Spleen (tissue), 11 donors: Measurements from ENCODE around the gene MAB21L3. TPM values are rescaled to one million over a fixed set of nuclear protein-coding genes. Genes with fewer than 3 reads are reported as not detected.

ENCODE experiments used
- DNase-seq: peaks from one replicate; pipeline ENCODE4 v3.0.0-alpha.2; 2020
- H3K27ac ChIP-seq, 8 donors: fragments of 200-600 bp; sonication (generic) in 7 of 8; 1 replicate in 4 of 8; 2 replicates in 4 of 8; pipeline versions ENCODE4 v1.5.0 to v1.8.0; 2016 to 2021; ENCODE audit warnings: inconsistent platforms in 4 of 8, mild to moderate bottlenecking in 4 of 8, moderate library complexity in 1 of 8
- H3K27me3 ChIP-seq, 7 donors: fragments of 200-600 bp; sonication (generic) in 6 of 7; replicated peaks in 1 of 7; 1 replicate in 4 of 7; 2 replicates in 3 of 7; pipeline versions ENCODE4 v1.5.0 to v1.8.0; 2016 to 2021; ENCODE audit warnings: inconsistent platforms in 3 of 7, mild to moderate bottlenecking in 1 of 7
- H3K36me3 ChIP-seq, 6 donors: fragments of 200-600 bp; sonication (generic) in 5 of 6; 1 replicate in 4 of 6; 2 replicates in 2 of 6; pipeline versions ENCODE4 v1.5.0 to v1.8.0; 2016 to 2021; ENCODE audit warnings: inconsistent platforms in 2 of 6
- H3K4me1 ChIP-seq, 6 donors: fragments of 200-600 bp; sonication (generic) in 5 of 6; 1 replicate in 3 of 6; 2 replicates in 3 of 6; pipeline versions ENCODE4 v1.5.0 to v1.8.0; 2016 to 2021; ENCODE audit warnings: inconsistent platforms in 3 of 6
- H3K4me3 ChIP-seq, 8 donors: fragments of 200-600 bp; sonication (generic) in 7 of 8; 1 replicate in 4 of 8; 2 replicates in 4 of 8; pipeline versions ENCODE4 v1.5.0 to v1.8.0; 2016 to 2021; ENCODE audit warnings: inconsistent platforms in 4 of 8, mild to moderate bottlenecking in 4 of 8, moderate library complexity in 2 of 8
- H3K9me3 ChIP-seq, 8 donors: fragments of 200-600 bp; sonication (generic) in 7 of 8; 1 replicate in 4 of 8; 2 replicates in 4 of 8; pipeline versions ENCODE4 v1.5.0 to v1.8.0; 2016 to 2021; ENCODE audit warnings: inconsistent platforms in 4 of 8
- CTCF ChIP-seq, 11 experiments: fragments of 200-600 bp in 7 of 11; fragments of 450-650 bp in 4 of 11; sonication (generic) in 4 of 11; IDR thresholded peaks in 8 of 11; conservative IDR thresholded peaks in 3 of 11; 1 replicate in 7 of 11; 2 replicates in 4 of 11; pipeline versions ENCODE4 v1.4.0 to v1.8.0; 2016 to 2021; ENCODE audit warnings: antibody characterized with exemption in 11 of 11, inconsistent platforms in 4 of 11, mild to moderate bottlenecking in 1 of 11
- POLR2A ChIP-seq, 3 donors: fragments of 450-650 bp; IDR thresholded peaks; one replicate each; pipeline ENCODE4 v1.5.1; 2017; ENCODE audit warnings: antibody characterized with exemption in 3 of 3, mild to moderate bottlenecking in 1 of 3
- POLR2AphosphoS5 ChIP-seq, 3 donors: sonication (generic); formaldehyde crosslinking; IDR thresholded peaks; one replicate each; pipeline ENCODE4 v1.5.1; 2017; ENCODE audit warnings: antibody characterized with exemption in 3 of 3
- WGBS, 5 donors: extraction: QIAGEN DNeasy Blood & Tissue Kit in 3 of 5; methylation state at CpG; one replicate each; pipeline versions ENCODE4 v1.1.5 to v1.1.7; 2013 to 2018; 5-methylcytosine and 5-hydroxymethylcytosine counted together
- intact Hi-C: fragments of 100-400 bp; cut with DNase I; formaldehyde crosslinking; loops from one replicate; pipeline ENCODE4 v1.15.0; 2023; ENCODE audit warnings: low total_unique reads
- polyA plus RNA-seq, 3 donors: library from polyadenylated mRNA; stranded (reverse); fragments of 200-250 nt; gene quantifications; one replicate each; pipeline ENCODE4 v1.2.1, GENCODE V29; 2013
- total RNA-seq, 7 donors: library from RNA; depleted of rRNA in 3 of 7; stranded (reverse); fragments of >200 nt in 3 of 7; fragmentation: NEBNext Ultra II Directional in 4 of 7; extraction: Animal tissue kit (Norgen Biotek cat#: 25700) in 4 of 7; gene quantifications; one replicate each; pipeline versions ENCODE4 v1.1.0 to v1.2.1, GENCODE V29; 2016 to 2021
- donor health status: healthy with polysubstance abuse.
- donor health status: DM: no; HTN: no; CAD: no; lungs with moderate emphysema.
- donor health status: DM: no; HTN: no; CAD: no.
- donor health status: Bipolar disorder and iron deficiency.
- donor health status: healthy.
- donor health status: DM: no; HTN: no; CAD: no.
- donor health status: DM: yes; HTN: yes; CAD: no.

MAB21L3 gene
- total and polyA plus RNA-seq, 10 donors: 0.07 to 2.0 (median 0.89) TPM; not detected in 2

- TF ChIP-seq POLR2A (IDR thresholded peaks at IDR 0.05): no peak
- TF ChIP-seq POLR2AphosphoS5 (IDR thresholded peaks at IDR 0.05): no peak
- no peak for TF ChIP-seq CTCF (IDR thresholded peaks at IDR 0.05 in 8 of 11, conservative IDR thresholded peaks at IDR 0.05 in 3 of 11)
- Histone ChIP-seq H3K36me3 (no peaks in the 10 kb centered on the region), H3K27me3 (peaks cover 0 to 6% (median 0%) of the 10 kb centered on the region in 7 donors), H3K4me1 (no peaks in the 10 kb centered on the region), H3K27ac (no peak overlapping the region), H3K4me3 (no peak overlapping the region), H3K9me3 (no peaks in the 10 kb centered on the region)
- no peak for DNase-seq
- intact Hi-C loops: no loop called here
- WGBS, 5 donors: 61 to 75% (median 70%) methylated on average over 3 of the region's 3 CpGs
These were observed 17.5 kb downstream of the MAB21L3 start for GRCh38 chr1:116128664-116129063.

GRCh38 chr1:116129537-116129936, 18.3 kb downstream of the MAB21L3 start:
- Histone ChIP-seq H3K27me3 (peaks cover 0 to 4% (median 0%) of the 10 kb centered on the region in 7 donors), H3K27ac (no peak overlapping the region), H3K9me3 (no peaks in the 10 kb centered on the region), H3K36me3 (no peaks in the 10 kb centered on the region), H3K4me3 (no peak overlapping the region), H3K4me1 (no peaks in the 10 kb centered on the region)
- 84 to 92% (median 88%) methylated on average over 6 of the region's 6 CpGs for WGBS, 5 donors
- intact Hi-C loops: no loop called here
- TF ChIP-seq CTCF (IDR thresholded peaks at IDR 0.05 in 8 of 11, conservative IDR thresholded peaks at IDR 0.05 in 3 of 11): no peak
- TF ChIP-seq POLR2AphosphoS5 (IDR thresholded peaks at IDR 0.05): no peak
- no peak for TF ChIP-seq POLR2A (IDR thresholded peaks at IDR 0.05)
- no peak for DNase-seq

GRCh38 chr1:116130356-116130755, 19.2 kb downstream of the MAB21L3 start:
- no peak for TF ChIP-seq CTCF (IDR thresholded peaks at IDR 0.05 in 8 of 11, conservative IDR thresholded peaks at IDR 0.05 in 3 of 11)
- no peak for TF ChIP-seq POLR2A (IDR thresholded peaks at IDR 0.05)
- TF ChIP-seq POLR2AphosphoS5 (IDR thresholded peaks at IDR 0.05): no peak
- no peak overlapping the region for H3K27ac ChIP-seq
- peaks cover 0 to 5% (median 0%) of the 10 kb centered on the region in 7 donors for H3K27me3 ChIP-seq
- intact Hi-C loops: no loop called here
- H3K36me3 ChIP-seq: no peaks in the 10 kb centered on the region
- H3K4me1 ChIP-seq: no peaks in the 10 kb centered on the region
- no peak overlapping the region for H3K4me3 ChIP-seq
- H3K9me3 ChIP-seq: no peaks in the 10 kb centered on the region
- DNase-seq: no peak

GRCh38 chr1:116131170-116131569, 20.0 kb downstream of the MAB21L3 start:
- DNase-seq: no peak
- Histone ChIP-seq H3K27ac (no peak overlapping the region), H3K4me1 (no peaks in the 10 kb centered on the region), H3K36me3 (no peaks in the 10 kb centered on the region), H3K4me3 (no peak overlapping the region), H3K27me3 (peaks cover 0 to 5% (median 0%) of the 10 kb centered on the region in 7 donors), H3K9me3 (no peaks in the 10 kb centered on the region)
- intact Hi-C loops: no loop called here
- WGBS, 5 donors: 75 to 92% (median 88%) methylated on average over 4 of the region's 4 CpGs
- no peak for TF ChIP-seq CTCF (IDR thresholded peaks at IDR 0.05 in 8 of 11, conservative IDR thresholded peaks at IDR 0.05 in 3 of 11)
- TF ChIP-seq POLR2AphosphoS5 (IDR thresholded peaks at IDR 0.05): no peak
- TF ChIP-seq POLR2A (IDR thresholded peaks at IDR 0.05): no peak
